HCEC 1CT (cell line): ENCODE measurements around the gene DMC1.
"Not testable (repeated sequence)": the region's sequence is repeated elsewhere in the genome, so short reads cannot be mapped to it uniquely, and the experiment has no call there.

Experiments
- DNase-seq: peaks from one replicate; pipeline ENCODE4 v3.0.0-alpha.2; 2017

Gene DMC1, protein sequence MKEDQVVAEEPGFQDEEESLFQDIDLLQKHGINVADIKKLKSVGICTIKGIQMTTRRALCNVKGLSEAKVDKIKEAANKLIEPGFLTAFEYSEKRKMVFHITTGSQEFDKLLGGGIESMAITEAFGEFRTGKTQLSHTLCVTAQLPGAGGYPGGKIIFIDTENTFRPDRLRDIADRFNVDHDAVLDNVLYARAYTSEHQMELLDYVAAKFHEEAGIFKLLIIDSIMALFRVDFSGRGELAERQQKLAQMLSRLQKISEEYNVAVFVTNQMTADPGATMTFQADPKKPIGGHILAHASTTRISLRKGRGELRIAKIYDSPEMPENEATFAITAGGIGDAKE

DNA sequence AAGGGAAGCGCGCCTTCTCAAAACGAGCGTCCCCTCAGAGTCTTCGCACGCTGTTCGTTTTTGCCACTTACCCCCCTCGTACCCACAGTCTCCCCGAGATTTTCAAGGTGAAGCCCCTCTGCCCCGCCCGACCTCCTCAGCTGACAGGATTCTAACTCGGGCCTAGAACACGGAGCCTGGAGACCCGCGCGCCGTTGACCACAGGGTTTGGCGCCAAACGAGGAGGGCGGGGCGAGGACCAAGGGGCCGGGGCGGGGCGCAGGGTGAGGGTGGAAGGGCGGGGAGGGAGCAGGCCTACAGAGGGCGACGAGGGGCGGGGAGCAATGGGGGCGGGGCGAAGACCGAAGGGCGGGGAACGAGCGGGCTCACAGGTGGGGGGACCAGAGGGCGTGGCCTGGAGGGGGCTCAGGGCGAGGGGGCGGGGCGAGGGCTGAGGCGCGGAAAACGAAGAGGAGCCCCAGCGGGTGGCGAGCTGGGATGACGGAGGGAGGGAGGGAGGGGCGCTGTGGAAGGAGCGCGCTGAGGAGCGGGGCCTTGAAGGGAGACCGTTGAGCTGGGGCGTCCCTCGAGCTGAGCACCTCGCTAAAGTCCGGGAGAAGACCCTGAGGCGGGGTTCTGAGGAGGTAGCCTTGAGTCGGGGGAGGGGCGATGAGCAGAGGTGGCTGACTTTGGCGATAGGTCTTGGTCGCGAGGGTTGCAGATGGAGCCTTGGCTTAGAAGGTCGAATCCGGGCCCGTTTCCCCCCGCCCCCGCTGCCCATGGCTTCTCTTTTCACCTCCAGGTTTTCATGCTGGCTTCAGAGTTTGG, at the start of gene DMC1:
Gene DMC1 (minus strand): TSS at position 212 of the 807 bp plus-strand sequence. CDS start 1,927 bp downstream, outside the sequence.
- DNase-seq: peak; percentile 81

DNA sequence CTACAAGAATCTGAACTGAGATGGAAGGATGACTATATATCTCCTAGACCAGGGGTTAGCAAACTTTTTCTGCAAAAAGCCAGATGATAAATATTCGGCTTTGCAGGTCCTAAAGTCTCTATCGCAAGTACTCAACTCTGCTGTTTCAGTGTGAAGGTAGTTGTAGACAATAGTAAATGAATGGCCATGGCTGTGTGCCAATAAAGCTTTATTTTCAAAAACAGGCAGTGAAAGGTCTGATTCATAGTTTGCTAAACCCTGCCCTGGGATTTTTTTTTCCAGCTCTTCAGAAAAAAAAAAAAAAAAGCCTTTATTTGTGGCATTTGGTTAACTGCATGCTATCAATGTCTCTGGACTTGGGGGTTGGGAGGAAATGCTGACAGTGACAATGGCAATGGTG, 48.7 kb upstream of the DMC1 start:
- no peak for DNase-seq

DNA sequence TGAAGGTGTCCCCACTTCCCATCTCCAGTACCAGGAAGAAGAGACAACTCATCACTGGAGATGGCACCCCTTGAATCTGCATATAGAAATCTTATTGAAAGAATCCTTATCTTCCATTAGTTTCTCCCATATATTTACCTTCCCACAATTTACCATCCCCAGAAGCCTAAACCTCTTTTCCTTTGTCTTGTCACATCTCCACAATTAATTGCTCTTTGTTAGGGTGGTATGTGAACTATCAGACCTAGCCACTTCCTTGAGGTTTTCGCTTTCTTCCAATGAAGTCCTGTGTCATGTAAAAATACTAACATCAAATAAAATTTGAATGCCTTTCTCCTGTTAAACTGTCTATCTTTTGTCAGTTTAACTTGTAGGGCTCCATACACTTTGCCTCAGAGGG, 48.3 kb upstream of the DMC1 start:
- no peak for DNase-seq

GRCh38 chr22:38615064-38615405, 45.1 kb upstream of the DMC1 start:
- not testable (repeated sequence) for DNase-seq

DNA sequence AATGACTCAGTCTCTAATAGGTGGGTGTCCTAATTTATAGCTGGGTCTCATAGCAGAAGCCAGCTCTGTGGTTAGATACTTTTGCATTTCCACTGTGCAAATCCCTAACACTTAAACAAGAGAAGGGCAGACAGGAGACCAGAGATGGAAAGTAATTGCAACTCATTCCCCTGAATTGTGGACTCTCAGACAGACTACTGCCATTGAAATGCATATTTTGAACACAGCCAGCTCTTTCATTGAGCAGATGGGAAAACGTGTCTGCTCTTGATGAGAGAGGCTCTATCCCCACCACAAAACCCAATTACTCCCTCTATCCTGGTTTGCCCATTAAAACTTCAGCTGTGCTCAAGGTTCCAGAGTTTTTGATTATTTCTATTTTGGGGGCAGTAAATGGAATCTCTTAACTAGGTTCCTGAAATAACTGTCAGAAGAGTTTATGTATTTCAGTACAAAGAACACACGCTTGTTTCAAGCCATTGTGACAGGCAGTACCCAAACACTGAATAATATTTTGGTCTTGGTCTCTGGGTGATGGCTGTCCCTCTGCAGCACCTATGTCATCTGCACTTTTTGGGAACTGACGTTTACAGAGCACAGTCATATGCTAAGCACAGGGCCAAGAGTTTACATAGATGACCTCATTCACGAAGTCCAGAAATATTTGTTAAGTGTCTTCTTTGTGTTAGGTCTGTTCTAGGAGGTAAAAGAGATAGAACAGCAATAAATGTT, 44.5 kb upstream of the DMC1 start:
- DNase-seq: no peak

DNA sequence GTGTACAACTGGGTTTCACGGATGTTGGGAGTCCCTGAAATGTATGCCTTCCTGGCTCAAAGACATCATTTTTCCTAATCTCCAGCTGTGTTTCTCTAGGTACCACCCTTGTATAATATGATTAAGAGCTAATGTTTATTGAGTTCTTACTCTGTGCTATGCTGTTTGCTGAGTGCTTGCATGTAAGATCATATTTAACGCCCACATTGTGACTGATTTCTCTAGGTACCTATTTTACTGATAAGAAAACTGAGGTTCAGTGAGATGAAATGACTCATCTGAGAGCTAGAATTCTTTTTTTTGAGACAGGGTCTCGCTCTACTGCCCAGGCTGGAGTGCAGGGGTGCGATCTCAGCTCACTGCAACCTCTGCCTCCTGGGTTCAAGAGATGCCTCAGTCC, 43.6 kb upstream of the DMC1 start:
- DNase-seq: no peak

DNA sequence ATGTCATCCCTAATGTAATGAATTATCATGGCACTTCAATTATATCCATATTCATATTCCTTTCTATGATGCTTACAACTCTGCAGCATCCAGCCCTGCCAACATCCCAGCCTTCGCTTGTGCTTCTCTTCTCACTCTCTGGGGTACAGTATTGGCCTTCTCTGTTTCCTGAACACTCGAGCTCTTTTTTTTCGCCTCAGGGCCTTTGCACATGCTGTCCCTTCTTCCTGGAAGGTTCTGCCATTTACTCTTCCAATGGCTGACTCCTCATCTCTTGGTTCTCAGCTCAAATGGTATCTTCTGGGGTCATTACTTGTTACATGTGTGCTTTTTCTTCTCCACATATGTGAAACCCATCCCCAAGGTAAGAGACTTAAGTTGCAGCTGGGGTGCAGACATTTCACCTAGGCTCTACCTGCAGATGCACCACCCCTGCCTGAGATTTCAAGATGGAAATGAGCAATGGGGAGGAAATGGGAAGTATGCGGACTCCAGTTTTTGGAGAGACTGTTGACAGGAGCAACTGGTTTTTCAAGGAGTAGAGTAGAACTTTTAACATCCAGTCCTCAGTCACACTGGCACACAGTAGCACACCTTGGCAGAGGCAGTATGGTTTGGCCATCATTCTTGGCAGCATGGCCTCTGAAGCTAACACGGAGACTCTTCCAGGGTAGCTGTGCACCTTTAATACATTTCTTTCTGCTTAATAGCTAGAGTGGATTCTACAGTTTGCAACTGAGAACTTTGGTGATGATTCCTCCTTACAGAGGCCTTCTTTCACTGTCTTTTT, 42.4 kb upstream of the DMC1 start:
- no peak for DNase-seq

DNA sequence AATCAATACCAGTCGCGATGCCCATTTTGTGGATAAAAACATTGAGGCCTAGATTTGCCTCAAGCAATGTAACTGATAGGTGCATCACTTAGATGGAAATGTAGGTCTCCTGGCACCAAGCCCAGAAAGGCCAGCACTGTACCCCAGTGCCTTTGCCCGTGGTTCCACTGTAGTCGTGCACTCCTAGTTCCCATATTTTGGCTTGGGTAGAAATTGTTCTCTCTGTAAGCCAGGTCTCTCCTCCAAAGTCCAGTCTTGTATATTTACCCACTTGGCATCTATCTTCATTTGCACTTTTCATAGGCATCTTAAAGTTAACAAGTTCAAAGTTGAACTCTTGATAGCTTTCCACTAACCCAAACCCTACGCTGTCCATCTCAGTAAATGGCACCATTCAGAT, 41.6 kb upstream of the DMC1 start:
- DNase-seq: no peak

DNA sequence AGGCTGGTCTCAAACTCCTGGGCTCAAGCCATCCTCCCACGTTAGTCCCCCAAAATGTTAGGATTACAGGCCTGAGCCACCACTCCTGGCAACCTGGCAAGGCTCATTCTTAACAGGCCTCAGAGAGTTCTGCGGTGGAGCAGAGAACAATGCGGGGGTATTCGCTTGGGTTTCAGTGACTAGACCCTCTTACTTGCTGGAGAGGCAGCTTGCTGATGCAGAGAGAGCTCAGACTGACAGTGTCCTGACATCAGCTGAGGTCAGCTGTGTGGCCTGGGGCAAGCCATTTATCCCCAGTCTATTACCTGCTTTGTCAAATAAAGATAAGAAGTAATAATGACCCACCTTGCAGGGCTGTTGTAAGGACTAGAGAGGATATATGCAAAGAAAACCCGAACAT, 40.3 kb upstream of the DMC1 start:
- no peak for DNase-seq

GRCh38 chr22:38608992-38609750, 39.2 kb upstream of the DMC1 start:
- DNase-seq: no peak

DNA sequence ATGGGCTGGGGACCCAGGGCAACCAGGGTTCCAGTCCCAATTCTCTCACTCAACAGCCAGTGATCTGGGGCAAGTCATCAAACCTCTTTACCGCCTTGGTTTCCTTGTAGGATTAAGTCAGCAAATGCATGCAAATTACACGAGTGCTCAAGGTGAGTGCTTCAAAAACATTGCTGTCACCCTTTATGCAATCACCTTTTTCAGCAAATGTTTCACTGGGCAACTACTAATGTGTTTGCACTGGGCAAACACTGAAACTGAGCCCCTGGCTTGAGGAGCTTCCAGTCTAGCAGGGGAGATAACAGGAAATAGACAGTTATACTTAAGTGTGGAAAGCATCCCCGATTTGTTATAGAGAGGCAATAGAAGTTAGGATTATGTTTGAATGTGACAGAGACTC, 37.7 kb upstream of the DMC1 start:
- no peak for DNase-seq

GRCh38 chr22:38602166-38602565, 32.2 kb upstream of the DMC1 start:
- no peak for DNase-seq

DNA sequence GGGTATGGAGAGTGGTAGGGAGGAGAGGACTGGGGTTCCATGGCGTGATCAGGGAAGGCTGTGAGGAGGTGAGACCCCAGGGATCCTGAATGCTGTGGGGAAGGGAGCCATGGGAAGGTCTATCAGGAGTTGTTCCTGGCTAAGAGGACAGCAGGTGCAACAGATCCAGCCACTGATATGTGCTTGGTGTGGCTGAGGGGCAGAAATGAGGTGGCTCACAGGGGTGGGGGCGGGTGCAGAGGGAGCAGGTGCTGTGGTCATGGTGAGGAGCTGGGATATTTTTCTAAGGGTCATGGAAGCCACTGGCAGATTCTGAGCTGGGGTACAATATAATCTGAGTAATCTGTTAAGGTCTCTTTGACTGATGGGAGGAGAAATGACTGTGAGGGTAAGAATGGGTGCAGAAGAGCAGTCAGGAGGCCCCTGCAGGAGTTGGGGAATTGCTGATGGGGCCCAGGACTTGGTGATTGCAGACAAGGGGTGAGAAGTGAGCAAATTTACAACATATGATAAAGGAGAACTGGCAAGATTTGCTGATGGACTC, 31.3 kb upstream of the DMC1 start:
- no peak for DNase-seq

GRCh38 chr22:38599466-38599865, 29.5 kb upstream of the DMC1 start:
- no peak for DNase-seq

- not testable (repeated sequence) for DNase-seq
Measured at GRCh38 chr22:38582923-38583322, 12.9 kb upstream of the DMC1 start.

- DNase-seq: no peak
Measured at GRCh38 chr22:38578505-38578904, 8.5 kb upstream of the DMC1 start.

- DNase-seq: peak; percentile 60
Measured at GRCh38 chr22:38572065-38572464, 2.1 kb upstream of the DMC1 start.

- peak; percentile 35 for DNase-seq
Measured at GRCh38 chr22:38570779-38571364, 889 bp upstream of the DMC1 start.

DNA sequence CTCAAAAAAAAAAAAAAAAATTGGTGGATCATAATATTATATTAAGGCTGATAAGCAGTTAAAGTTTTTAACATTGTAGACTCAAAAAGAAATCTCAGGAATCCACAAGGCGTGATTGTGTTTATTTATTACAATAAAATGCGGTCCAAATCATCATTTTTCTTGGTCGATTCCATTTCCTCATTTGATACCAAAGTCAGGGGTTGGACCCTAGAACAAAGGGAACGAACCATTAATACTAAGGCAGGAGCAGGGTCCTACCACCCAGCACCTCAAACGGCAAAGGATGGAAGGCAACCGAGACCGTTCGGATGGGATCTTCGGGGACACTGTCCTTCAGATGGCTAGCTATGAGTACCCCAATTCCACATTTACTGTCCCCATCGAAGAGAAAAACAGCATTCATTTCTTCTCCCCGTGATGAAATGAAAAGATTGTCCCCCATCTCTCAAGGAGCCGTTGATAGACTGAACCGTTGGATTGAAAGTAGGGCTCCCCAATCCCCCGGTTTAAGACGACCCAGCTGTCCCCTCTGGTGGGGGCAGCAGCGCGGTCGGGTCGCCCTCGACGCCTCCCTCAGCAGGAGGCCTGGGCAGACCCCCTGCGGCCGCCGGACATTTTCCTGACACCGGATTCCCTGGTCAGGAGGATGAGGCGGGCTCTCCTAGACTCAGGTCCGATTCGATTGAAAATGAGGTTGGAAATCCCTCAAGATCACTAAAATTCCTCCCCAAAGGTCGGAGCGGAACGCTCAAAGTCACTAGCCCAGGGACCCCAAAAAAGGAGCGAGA, 607 bp downstream of the DMC1 start:
- DNase-seq: no peak

GRCh38 chr22:38567531-38568285, 2.3 kb downstream of the DMC1 start:
- DNase-seq: no peak
